Measurements from ENCODE around the gene SP110. TPM values are rescaled to one million over a fixed set of nuclear protein-coding genes. Genes with fewer than 3 reads are reported as not detected.

SP110 gene
- total RNA-seq, 4 donors from 2014 or later: 13.3 to 61.3 (median 28.7) TPM

DNA sequence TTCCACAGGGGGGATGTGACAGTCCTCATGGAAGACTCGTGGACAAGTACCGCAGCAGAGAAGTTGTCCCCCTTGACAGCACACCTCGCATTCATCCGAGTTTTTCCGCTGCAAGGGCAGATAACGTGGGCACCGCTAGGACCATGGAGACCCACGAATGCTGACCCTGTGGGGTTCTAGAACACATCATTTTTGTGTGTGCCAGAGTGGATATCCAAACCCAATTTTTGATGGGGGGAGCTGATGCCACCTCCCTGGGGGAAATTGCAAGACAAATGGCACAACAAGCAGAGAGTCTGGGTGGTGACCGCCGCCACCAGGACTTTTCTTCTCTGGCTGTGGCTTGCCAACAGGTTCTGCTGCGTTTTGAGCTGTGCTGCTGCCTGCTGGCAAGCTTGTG is 46.9 kb downstream of the SP110 start:
- TF ChIP-seq, protein P1, sequence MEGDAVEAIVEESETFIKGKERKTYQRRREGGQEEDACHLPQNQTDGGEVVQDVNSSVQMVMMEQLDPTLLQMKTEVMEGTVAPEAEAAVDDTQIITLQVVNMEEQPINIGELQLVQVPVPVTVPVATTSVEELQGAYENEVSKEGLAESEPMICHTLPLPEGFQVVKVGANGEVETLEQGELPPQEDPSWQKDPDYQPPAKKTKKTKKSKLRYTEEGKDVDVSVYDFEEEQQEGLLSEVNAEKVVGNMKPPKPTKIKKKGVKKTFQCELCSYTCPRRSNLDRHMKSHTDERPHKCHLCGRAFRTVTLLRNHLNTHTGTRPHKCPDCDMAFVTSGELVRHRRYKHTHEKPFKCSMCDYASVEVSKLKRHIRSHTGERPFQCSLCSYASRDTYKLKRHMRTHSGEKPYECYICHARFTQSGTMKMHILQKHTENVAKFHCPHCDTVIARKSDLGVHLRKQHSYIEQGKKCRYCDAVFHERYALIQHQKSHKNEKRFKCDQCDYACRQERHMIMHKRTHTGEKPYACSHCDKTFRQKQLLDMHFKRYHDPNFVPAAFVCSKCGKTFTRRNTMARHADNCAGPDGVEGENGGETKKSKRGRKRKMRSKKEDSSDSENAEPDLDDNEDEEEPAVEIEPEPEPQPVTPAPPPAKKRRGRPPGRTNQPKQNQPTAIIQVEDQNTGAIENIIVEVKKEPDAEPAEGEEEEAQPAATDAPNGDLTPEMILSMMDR (IDR thresholded peaks at IDR 0.05): no peak
- ATAC-seq (ENCODE audit: low FRiP score): no peak
- no peak for DNase-seq (ENCODE audit: low spot score)

DNA sequence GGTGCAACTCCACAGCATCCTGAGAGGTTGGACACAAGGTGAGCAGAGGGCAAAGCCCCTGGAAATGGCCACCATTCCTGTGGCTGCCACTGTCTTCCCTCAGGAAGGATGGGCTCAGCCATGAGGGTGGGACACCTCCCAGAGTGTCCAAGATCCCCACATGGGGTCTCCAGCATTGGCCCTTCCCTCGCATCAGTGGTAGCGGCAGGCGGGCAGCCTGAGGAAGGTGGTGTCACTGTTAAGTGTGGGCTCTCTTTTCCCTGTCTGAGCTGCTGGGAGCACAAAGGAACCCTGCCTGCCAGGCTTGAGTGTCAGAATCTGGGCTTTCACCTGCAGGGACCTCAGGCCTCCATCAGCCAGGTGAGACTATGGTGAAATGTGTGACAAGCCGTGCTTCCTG is 47.6 kb downstream of the SP110 start:
- TF ChIP-seq, protein P1 (IDR thresholded peaks at IDR 0.05): no peak
- no peak for ATAC-seq (ENCODE audit: low FRiP score)

DNA sequence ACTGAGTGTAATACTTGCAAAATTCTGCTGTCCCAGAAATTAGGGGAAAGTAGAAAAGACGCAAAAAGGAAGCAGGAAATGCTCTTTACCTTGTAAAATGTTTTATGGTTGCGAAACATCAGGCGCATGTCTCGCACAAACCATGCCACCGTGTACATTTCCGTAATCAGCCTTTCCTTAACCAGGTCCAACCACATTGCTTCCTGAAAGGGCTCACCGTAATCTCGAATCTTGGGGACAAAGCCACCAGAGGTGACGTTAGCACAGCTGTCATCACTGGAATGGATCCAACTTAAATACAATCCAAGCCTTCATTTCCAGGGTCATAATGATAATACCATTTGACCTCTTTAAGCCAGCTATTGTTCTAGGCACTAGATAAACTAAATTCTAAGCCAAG is 49.3 kb downstream of the SP110 start:
- no peak for ATAC-seq (ENCODE audit: low FRiP score)
- DNase-seq (ENCODE audit: low spot score): no peak
- TF ChIP-seq, protein P1 (IDR thresholded peaks at IDR 0.05): no peak

More for the DNA sequence above, 47.6 kb downstream of the SP110 start:
- DNase-seq (ENCODE audit: low spot score): no peak

DNA sequence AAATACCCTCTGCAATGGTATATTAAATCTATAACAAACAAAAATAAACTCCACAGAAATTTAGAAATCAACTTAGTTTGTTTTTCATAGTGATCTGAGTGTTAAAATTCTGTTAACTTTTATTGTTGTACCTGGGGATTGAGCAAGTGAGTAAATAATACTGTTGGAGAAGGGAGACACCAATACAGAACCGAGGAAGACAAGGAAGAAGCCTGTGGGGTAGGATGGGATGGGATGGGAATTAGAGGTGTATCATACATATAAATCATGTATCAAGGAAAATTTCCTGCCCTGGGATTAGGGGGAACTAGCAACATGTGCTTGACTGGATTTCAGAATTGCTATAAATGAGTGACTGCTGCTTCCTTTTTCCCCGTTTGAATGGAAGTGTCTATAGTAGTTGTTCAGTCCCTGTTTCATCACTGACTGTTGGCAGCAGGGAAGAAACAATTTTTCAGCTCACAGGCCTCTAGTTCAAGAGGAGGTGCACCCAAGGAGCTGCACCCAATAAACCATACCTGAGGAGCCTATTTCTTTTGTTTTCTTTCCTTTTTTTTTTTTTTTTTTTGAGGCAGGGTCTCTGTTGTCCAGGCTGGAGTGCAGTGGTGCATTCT is 53.1 kb downstream of the SP110 start:
- DNase-seq (ENCODE audit: low spot score) (no peak), ATAC-seq (ENCODE audit: low FRiP score) (no peak)
- TF ChIP-seq, protein P1 (IDR thresholded peaks at IDR 0.05): no peak

DNA sequence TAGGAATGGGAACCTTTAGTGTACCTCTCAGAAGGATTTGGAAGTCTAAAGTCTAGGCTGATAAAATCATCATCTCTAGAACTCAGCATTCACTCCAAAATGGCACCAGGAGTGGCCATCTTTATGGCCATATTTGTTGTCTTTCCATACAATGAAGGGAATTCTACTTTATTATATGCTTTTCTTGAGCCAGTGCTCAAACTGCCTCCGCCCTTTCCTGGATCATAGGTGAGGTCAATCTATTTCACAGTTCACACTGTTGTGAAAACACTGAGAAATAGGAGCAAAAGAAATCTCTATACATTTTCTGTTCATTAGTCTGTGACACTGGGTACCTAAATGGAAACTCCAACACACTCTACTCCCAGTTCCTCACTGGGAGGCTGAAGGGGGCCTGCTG is 55.6 kb downstream of the SP110 start:
- no peak for ATAC-seq (ENCODE audit: low FRiP score)

DNA sequence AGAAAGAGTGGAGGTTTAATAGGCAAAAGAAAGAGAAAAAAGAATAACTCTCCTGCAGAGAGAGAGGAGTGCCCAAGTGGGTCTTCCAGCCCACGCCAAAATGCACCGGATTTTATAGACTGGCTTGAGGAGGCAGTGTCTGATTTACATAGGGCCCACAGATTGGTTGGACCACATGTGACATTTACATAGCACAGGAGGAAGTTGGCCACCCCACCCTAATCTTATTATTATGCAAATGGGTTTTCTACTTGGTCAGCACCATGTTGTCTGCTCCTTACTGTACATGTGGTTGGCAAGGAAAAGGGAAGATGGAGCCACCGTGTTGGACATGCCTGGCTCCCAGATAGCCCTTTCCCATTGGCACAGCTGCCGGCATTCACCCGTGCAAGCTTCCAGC is 56.8 kb downstream of the SP110 start:
- DNase-seq (ENCODE audit: low spot score) (no peak), ATAC-seq (ENCODE audit: low FRiP score) (no peak)
- TF ChIP-seq, protein P1 (IDR thresholded peaks at IDR 0.05): no peak

More for the DNA sequence above, 55.6 kb downstream of the SP110 start:
- TF ChIP-seq, protein P1 (IDR thresholded peaks at IDR 0.05): no peak
- DNase-seq (ENCODE audit: low spot score): no peak

DNA sequence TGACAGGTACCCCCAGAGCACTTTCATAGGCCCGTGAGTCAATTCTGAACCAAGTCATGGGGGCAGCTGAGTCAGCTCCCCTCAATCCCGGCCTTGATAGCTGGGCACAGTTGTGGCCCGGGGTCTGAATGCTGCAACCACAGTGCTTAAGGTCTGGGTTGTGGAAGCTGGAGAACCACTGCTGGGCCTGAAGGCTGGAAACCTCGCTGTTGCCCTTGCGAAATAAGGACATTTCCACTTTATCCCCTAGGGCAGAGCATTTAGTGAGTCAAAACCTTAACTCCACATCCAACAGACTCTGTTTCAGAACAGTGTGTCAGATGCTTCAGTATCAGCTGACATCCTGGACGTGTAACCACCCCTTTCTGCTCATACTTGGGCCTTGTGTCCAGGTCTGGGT is 58.6 kb downstream of the SP110 start:
- no peak for DNase-seq (ENCODE audit: low spot score)
- ATAC-seq (ENCODE audit: low FRiP score): no peak
- TF ChIP-seq, protein P1 (IDR thresholded peaks at IDR 0.05): no peak
